GM06990 (cell line): Measurements from ENCODE around the gene MAP4K1.
"Not testable (repeated sequence)": the region's sequence is repeated elsewhere in the genome, so short reads cannot be mapped to it uniquely, and the experiment has no call there.

ENCODE experiments used
- DNase-seq: peaks from one replicate; pipeline ENCODE4 v3.0.0-alpha.2; 2011; ENCODE audit not compliant: insufficient read length; ENCODE audit errors: extremely low read depth
- H3K27me3 ChIP-seq: replicated peaks from 2 replicates; pipeline ENCODE4 v1.6.0; 2011; ENCODE audit warnings: low read length; ENCODE audit not compliant: control insufficient read depth, insufficient read depth
- H3K36me3 ChIP-seq: 2 replicates; pipeline ENCODE4 v1.5.1; 2011; ENCODE audit warnings: low read length; ENCODE audit not compliant: control insufficient read depth, insufficient read depth
- H3K4me3 ChIP-seq: replicated peaks from 2 replicates; pipeline ENCODE4 v1.5.1; 2011; ENCODE audit warnings: low read depth, mild to moderate bottlenecking, control low read depth, low read length
- TF ChIP-seq, protein P1 (sequence below): IDR thresholded peaks from 2 replicates; pipeline ENCODE4 v1.5.1; 2011; ENCODE audit warnings: low read length, control low read depth, mild to moderate bottlenecking, inconsistent platforms; ENCODE audit not compliant: insufficient read depth, poor library complexity, severe bottlenecking

The MAP4K1 gene

GRCh38 chr19:38634757-38635482 lies 17.2 kb upstream of the MAP4K1 start:
- peaks cover 13% of the 10 kb centered on the region for H3K36me3 ChIP-seq
- DNase-seq, result peak; percentile 50

DNA sequence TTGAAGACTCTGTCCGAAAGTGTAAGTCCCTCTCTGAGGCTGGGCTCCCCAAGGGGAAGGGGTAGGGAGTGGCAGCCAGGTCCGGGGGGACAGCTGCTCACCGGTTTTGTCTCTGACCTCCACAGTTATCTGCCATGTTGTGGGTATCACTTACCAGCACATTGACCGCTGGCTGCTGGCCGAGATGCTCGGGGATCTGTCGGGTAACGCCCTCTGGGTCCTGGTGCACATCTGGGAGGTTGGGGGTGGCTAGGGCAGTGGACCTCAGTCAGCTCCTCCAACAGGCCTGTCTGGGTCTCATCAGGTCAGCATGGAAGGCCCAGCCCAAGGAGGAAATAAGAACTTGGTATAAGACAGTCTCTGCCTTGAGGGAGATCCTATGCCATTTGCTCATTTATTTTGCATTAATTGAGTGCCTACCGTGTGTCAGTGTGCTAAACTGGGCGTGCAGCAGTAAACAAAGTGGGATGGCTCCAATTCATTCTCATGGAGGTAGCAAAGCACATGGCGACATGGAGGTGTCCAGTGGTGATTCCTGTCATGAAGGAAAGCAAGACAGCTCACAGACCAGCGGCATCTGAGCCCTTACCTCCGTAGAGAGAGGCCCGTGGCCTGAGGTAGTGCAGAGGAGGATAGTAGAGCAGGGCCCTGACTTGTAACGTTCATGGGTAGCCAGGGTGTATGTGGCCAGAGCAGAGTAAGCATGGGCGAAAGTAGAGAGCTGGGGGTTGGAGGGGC lies 14.9 kb upstream of the MAP4K1 start:
- TF ChIP-seq, protein P1, sequence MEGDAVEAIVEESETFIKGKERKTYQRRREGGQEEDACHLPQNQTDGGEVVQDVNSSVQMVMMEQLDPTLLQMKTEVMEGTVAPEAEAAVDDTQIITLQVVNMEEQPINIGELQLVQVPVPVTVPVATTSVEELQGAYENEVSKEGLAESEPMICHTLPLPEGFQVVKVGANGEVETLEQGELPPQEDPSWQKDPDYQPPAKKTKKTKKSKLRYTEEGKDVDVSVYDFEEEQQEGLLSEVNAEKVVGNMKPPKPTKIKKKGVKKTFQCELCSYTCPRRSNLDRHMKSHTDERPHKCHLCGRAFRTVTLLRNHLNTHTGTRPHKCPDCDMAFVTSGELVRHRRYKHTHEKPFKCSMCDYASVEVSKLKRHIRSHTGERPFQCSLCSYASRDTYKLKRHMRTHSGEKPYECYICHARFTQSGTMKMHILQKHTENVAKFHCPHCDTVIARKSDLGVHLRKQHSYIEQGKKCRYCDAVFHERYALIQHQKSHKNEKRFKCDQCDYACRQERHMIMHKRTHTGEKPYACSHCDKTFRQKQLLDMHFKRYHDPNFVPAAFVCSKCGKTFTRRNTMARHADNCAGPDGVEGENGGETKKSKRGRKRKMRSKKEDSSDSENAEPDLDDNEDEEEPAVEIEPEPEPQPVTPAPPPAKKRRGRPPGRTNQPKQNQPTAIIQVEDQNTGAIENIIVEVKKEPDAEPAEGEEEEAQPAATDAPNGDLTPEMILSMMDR, result no peak
- Histone ChIP-seq H3K4me3 (no peak overlapping the region), H3K36me3 (peaks cover 19% of the 10 kb centered on the region), H3K27me3 (no peaks in the 10 kb centered on the region)
- DNase-seq, result no peak

More at GRCh38 chr19:38634757-38635482, 17.2 kb upstream of the MAP4K1 start:
- Histone ChIP-seq H3K4me3 (no peak overlapping the region), H3K27me3 (no peaks in the 10 kb centered on the region)
- TF ChIP-seq, protein P1, result peak; percentile 84

GRCh38 chr19:38631811-38632475 lies 14.2 kb upstream of the MAP4K1 start:
- not testable (repeated sequence) for H3K4me3 ChIP-seq, H3K27me3 ChIP-seq, DNase-seq
- H3K36me3 ChIP-seq, result peaks cover 20% of the 10 kb centered on the region

DNA sequence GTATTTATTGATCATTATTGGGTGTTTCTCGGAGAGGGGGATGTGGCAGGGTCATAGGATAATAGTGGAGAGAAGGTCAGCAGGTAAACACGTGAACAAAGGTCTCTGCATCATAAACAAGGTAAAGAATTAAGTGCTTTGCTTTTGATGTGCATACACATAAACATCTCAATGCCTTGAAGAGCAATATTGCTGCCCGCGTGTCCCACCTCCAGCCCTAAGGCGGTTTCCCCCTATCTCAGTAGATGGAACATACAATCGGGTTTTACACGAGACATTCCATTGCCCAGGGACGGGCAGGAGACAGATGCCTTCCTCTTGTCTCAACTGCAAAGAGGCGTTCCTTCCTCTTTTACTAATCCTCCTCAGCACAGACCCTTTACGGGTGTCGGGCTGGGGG lies 13.5 kb upstream of the MAP4K1 start:
- H3K27me3 ChIP-seq, DNase-seq, H3K4me3 ChIP-seq: not testable (repeated sequence)
- peaks cover 22% of the 10 kb centered on the region for H3K36me3 ChIP-seq

DNA sequence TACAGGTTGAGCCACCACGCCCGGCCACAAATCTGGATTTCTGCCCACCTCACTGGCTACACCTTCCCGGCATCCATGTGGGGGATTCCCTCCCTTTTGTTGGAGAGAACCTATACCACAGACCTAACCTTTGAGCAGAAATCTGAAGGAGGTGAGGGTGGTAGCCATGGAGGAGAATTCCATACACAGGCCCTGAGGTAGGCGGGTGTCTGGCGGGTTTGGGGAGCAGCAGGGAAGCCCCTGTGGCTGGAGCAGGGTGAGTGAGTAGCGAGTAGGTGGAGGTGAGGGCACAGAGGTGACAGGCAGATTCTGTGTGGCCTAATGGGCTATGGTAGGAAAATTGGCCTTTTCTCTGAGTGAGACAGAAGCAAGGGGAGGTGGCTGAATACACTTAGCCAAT lies 11.8 kb upstream of the MAP4K1 start:
- peaks cover 20% of the 10 kb centered on the region for H3K36me3 ChIP-seq
- TF ChIP-seq, protein P1, result no peak
- no peaks in the 10 kb centered on the region for H3K27me3 ChIP-seq

DNA sequence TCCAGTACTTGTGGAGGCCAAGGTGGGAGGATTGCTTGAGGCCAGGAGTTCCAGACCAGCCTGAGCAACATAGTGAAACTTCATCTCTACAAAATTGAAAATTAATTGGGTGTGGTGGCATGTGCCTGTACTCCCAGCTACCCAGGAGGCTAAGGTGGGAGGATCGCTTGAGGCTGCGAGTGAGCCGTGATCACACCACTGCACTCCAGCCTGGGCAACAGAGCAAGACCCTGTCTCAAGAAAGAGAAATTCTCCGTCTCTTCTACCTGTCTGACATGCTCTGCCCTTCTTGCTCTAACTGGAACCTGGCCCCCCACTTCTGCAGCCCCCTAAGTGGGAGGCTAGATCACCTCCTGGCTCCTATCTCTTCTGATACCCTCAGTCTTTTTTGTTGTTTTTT lies 8.6 kb upstream of the MAP4K1 start:
- no peak for DNase-seq
- H3K27me3 ChIP-seq, result no peaks in the 10 kb centered on the region
- TF ChIP-seq, protein P1, result no peak
- peaks cover 27% of the 10 kb centered on the region for H3K36me3 ChIP-seq
- H3K4me3 ChIP-seq, result no peak overlapping the region

More for the DNA sequence above, 11.8 kb upstream of the MAP4K1 start:
- no peak overlapping the region for H3K4me3 ChIP-seq
- DNase-seq, result no peak
